ENCODE data around the gene RENBP.

Gene RENBP

DNA sequence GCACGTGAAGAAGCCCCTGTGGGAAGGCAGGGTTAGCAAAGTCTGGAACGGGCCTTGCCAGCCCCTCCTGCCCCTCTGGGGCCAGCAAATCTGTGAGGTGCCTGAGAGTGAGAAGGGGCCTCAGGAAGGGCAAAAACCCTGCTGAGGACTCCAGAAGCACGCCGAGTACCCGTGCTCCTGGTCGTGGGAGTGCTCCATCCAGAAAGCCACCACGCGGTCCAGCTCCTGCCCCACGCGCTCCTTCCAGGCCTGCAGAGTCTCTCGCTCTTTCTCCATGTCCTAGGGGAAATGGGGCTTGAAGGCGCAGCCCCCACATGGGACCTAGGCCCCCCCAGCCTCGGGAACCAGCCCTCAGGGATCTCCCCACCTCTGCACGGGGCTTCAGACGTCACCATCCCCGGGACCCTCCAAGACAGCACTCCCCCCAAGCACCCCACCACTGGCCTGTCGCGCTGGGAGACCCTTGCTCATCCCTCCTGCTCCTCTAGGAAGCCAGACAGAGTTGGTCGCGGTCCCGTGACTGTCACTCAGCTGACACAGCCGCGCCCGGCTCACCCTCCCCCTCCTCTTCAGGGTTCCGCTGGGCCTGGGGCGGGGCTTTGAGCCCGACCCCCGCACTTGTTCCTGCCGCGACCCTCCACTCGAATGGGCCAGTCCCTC lies at the start of gene RENBP:
Gene RENBP (minus strand): TSS at position 504 of the 660 bp plus-strand sequence. CDS start 33 bp downstream, at position 471.
- DNase-seq: peak; percentile 40 to 58

DNA sequence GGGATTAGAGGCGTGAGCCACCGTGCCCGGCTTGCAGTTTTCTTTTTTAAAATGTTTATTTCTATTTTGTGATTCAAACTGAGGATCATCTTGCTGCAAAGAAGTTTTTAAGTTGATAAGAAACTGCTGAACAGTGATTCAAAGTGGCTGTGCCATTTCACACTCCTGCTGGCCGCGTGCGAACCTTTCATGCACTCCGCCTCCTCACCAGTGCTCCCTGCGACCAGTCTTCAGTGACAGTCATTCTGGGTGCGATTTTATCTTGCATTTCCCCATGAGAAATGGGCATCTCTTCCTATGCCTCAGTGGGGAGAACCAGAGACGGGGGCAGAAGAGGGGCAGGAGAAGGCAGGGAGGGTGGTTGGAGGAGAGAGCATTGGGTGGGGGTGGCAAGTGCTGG lies 49.5 kb upstream of the RENBP start:
- no peak for DNase-seq

DNA sequence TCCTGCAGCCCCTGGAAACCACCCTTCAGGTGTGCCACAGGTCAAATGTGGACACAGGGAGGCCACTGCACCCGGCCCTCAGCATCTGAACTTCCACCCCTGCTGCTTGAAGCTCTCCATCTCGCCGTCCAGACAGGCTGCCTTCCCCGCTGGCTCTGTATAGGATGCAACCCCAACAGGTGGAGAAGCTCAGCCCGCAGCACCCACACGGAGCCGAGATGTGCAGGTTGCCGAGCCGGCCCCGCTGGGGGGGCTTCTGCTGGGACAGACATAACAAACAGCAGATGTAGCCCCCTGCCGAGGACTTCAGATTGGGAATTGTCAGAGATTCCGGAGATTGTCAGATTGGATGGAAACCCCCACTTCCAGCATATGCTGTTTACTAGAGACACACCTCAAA lies 48.6 kb upstream of the RENBP start:
- no peak for DNase-seq

DNA sequence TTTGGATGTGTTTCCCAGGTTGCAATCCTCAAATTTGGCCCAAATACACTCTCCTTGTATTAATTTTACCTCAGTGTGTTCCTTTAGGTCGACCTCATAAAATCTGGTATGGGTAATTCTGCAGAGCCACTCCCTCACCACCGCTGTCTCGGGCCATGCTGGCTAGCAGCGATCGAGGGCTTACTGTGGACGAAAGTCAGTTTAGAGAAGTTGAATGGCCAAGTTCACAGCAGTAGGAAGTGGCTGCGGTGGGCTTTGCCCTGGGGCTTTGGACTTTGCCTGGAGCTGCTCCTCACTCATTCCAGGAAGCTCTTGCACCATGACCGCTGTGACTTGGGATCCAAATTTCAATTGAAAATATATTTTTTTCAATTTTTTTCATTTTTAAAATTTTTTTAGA lies 47.7 kb upstream of the RENBP start:
- no peak for DNase-seq

DNA sequence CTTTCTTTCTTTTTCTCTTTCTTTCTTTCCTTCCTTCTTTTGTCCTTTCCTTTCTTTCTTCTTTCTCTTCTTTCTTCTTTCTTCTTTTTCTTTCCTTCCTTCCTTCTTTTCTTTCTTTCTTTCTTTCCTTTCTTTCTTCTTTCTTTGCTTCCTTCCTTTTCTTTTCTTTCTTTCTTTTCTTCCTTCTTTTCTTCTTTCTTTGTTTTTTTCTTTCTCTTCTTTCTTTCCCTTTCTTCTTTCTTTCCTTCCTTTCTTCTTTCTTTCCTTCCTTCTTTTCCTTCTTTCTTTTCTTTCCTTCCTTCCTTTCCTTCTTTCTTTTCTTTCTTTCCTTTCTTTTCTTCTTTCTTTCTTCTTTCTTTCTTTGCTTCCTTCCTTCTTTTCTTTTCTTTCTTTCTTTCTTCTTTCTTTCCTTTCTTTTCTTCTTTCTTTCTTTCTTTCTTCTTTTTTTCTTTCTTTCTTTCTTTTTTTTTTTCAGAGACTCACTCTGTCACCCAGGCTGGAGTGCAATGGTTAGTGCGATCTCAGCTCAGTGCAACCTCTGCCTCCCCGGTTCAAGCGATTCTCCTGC lies 46.7 kb upstream of the RENBP start:
- no peak for DNase-seq

DNA sequence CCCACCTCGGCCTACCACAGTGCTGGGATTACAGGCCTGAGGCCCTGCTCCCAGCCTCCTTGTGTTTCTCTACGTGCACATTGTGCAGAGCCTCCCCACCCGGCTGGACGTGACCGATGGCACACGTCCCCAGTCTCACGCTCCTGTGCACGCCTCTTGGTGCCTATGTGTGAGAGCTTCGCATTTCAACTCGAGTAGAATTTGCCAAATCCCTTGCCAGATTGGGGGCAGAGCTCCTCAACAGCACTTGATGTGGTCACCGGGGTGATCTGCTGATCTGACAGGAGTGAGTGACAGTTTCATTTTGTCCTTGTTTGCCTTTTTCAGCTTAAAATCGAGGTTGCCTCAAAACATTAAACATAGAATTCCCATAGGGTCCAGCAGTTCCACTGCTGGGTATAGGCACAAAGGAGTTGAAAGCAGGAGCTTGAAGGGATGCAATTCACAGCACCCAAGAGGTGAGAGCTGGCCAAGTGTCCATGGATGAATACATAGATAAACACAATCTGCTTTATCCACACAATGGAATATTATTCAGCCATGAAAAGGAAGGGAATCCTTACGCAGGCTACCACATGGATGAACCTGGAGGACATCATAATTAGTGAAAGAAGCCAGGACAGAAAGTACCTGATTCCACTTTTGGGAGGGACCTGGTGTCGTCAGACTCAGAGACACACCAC lies 45.7 kb upstream of the RENBP start:
- DNase-seq: no peak

DNA sequence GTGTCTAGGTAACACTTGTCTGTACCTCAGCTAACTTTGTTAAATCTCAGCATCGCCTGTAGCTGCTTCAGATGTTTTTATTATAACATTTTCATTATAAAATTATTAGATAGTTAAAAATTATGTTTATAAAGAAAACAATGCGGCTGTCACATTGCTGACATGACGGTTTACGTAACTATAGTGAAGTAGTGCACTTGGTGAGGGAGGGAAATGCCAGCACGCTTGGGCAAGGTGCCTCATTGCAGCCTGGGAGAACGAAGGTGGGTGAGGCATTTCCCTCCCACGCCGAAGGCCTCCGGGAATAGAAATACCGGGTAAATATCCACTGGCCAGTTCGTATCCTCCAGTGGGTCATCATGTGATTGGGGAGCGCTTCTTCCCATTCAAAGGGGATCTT lies 44.0 kb upstream of the RENBP start:
- no peak for DNase-seq

DNA sequence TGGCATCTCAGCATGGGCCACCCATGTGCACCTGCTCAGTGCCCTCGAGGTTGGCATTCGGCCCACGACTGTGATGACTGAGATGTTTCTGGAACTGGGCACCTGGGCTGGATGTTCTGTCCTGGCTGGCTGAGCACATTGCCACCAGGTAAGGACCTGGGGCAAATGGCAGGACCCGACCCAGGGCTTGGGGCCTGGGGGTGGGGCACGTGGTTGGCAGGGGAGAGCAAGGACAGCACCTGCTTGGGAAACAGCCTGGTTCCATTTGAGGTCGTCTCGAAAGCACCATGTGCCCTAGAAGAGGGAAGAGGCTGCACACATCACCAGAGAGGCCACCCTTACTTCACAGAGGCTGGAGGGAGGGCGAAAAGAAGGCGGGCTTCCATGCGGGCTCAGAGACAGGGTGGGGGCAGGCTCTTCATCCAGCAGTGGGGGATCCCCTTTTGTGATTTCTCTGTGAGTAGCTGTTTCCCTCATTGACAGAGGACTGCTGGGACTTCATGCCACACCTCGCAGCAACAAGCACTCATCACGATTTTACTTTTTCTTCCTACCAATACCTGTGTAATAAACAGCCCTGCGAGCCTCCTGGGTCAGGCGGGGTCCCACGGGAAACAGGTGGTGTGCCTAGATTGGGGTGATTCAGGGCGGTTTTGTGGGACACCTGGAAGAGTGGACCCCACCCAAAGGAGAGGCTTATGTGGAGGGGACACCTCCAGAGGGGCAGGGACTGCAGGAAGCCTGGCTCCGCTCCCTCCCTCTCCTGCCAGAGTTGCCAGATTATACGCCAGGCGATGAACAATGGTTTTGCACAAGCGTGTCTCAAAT lies 40.1 kb upstream of the RENBP start:
- peak; percentile 49 to 61 for DNase-seq

DNA sequence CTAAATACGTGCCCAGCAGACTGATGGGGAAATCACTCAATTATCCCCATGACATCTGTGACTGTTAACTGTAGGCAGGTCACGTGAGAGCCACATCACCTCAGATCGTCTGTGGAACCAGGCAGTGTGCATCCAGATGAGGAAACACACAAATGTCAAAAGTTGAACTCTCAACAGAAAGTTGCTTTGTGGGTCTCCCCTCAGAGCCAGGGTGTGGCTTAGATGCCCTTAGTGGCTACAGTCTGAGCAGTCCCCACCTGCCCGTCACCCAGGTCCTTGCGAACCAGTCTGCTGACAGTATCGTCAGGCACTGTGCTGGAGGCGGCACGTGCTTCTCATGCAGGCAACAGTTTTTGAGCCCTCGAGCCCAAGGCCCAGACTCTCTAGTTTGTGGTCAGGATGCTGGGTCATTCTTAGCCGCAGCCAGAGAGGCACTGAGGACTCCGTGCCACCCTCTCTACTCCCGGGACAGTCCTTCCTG lies 38.9 kb upstream of the RENBP start:
- DNase-seq: peak in 1 of 2 donors; percentile 54

DNA sequence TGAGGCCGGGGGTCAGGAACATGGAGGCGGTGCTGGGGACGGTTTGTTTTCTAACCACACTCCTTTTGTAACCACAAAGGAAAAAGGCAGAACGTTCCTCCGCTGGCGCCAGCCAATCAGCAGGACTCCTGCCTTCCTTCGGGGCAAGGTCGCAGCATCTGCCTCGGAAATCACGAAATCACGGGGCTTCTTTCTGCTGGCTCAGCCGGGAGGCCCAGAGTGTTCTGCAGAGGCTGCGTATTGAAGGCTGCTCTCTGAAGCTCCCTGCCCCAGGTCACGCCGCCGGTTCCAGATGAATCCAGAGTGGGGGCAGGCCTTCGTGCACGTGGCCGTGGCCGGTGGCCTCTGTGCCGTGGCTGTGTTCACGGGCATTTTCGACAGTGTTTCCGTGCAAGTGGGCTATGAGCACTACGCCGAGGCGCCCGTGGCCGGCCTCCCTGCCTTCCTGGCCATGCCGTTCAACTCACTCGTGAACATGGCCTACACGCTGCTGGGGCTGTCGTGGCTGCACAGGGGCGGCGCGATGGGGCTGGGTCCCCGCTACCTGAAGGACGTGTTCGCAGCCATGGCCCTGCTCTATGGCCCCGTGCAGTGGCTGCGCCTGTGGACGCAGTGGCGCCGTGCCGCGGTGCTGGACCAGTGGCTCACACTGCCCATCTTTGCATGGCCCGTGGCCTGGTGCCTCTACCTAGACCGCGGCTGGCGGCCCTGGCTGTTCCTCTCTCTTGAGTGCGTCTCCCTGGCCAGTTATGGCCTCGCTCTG lies 37.5 kb upstream of the RENBP start:
- DNase-seq: peak; percentile 72 to 77

DNA sequence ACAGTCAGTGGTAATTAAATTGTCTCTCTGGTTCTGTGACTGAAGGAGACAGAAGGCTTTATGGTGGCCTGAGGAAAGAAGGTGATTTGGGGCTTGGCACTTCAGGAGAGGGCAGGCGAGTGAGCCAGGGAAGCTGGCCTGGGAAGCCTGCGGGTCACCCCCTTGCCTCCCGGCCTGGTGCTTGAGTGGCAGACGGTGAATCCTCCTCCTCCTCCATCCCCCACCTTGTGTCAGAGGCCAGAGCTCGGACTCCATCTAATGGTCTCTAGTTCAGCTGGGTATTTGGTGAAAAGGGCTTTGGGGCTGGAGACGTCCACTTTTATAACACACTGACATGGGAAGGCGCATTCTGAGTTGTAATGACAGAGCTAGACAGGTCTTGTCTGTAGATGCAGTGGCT lies 36.8 kb upstream of the RENBP start:
- no peak for DNase-seq

DNA sequence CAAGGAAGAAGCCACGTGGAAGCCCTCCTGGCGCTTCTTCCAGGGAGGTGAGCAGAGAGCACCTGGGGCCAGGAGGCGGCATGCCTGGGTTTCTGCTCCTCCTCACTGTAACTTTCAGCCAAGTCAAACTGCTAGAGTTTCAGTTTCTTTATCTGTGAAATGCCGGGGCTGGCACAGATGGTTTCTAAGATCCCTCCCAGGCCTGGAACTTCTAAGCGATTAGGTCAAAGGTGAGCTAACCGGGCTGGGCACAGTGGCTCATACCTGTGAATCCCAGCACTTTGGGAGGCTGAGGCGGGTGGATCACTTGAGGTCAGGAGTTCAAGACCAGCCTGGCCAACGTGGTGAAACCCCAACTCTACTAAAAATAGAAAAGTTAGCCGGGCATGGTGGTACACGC lies 36.0 kb upstream of the RENBP start:
- peak in 1 of 2 donors; percentile 47 for DNase-seq

DNA sequence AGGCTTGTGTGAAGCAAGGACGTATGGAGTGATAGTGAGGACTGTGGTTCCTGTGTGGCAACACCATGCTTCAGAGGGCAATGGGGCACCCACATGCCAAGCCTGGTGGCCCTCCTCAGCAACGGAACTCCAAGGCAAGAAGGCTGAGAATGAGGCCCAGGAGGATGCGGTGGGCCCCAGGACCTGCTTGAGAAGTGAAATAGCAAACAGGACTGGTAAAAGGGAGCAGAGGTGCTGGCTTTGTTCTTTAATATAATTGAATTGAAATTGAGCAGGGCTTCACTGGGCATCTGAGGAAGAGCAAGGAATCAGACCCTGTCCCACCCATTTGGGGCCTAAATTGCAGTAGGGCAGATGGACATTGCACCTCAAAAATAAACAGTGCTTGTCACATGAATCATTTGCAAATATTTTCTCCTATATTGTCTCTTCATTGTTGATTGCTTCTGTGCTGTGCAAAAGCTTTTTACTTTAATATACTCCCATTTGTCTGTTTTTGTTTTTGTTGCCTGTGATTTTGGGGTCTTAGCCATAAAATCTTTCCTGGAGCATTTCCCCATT lies 30.4 kb upstream of the RENBP start:
- no peak for DNase-seq

DNA sequence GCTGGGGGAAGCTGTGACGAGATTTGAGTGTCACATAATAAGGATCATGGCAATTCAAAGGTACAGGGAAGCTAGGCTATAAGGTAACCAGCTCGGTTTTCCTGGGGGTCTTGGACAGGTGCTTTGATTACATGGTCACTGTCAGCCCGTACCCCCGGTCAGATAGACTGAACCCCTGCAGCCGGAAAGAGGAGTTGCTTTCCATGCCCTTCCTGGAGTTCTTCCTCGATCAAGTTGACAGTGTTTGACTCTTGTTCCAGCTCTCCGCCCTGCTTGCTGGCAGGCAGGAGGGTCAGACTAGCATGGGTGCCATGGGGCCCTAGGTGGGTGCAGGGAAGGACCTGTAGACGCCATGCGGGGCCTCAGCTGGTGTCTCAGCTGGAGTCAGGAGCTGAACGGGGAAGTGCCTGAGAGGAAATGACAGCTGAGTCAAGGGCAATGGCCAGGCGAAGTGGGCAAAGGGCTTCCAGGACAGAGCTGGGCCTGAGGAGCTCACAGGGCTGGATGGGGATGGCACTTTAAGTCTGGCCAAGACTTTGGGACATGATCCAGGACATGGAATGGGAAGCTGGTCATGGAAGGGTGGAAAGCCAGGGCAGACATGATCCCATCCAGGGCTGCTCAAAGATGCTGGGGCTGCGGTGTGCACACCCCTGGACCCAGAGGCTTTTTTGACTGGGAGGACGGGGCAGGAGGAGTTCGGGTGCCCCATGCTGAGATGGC lies 29.7 kb upstream of the RENBP start:
- DNase-seq: no peak

DNA sequence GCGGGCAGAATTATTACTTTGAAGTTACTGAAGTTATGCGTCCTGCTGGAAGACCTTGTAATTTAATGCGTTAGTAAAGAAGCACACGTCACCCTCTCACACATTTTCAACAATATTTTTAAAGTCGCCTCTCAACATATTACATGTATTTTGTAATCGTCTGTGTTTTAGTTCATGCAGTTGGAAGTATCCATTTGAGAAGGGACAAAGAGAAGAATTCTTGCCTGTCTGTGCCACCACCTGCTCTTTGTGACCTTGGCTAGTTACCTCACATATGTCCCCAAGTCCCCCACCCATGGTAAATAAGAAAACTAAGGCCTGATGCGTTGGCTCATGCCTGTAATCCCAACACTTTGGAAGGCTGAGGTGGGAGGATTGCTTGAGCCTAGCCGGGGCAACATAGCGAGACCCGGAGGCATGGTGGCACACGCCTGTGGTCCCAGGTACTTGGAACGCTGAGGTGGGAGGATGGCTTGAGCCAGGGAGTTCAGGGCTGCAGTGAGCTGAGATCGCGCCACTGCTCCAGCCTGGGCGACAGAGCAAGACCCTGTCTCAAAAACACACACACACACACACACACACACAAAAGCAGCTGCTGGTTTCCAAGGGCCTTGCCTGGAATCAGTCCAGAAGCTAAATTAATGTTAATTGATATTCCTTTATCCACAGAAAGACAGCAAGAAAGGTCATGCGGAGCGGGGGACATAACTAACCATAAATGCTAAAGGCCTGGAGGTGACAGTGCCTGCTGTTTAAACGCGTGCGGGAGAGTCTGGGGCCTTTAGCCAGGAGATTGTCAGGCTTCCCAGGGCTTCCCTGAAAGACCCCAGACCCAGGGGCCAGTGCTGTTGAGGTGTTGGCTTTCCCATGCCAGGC lies 28.9 kb upstream of the RENBP start:
- no peak for DNase-seq

DNA sequence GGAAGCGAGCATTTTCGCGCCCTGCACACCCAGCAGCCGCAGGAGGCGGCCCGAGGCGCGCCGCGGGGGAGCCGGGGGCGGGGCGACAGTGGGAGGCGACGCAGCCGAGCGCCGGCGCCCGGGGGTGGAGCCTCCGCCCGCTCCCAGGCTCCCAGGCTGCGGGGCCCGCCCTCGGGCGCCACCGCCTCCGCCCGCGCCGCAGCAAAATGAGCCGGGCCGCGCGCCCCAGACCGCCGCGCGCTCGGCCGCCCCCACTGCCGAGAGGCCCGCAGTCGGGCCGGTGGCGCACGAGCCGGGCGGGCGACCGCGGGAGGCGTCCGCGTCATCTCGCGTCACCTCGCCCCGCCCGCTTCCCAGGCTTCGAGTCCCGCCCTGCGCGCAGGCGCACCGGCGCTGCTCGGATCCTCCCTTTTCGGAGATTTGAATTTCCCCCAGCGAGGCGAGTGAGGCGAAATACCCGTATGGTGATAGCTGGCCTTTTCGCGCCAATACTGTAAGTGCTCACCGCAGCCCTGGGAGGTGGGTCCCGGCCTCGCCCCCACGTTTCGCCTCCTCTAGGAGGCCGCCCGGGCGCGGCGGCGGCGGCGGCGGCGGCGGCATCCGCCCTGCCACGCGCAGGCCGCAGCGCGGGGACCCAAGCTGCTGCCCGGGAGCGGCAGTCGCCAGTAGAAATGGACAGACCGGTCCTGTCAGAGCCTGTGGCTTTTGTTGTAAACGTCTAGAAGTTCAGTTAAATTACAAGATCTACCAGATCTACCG lies 28.1 kb upstream of the RENBP start, which contains the start of gene TMEM187:
Gene TMEM187 (plus strand): TSS at position 387 of the 759 bp plus-strand sequence. CDS start 9,309 bp downstream, outside the sequence.
- DNase-seq: peak; percentile 91

DNA sequence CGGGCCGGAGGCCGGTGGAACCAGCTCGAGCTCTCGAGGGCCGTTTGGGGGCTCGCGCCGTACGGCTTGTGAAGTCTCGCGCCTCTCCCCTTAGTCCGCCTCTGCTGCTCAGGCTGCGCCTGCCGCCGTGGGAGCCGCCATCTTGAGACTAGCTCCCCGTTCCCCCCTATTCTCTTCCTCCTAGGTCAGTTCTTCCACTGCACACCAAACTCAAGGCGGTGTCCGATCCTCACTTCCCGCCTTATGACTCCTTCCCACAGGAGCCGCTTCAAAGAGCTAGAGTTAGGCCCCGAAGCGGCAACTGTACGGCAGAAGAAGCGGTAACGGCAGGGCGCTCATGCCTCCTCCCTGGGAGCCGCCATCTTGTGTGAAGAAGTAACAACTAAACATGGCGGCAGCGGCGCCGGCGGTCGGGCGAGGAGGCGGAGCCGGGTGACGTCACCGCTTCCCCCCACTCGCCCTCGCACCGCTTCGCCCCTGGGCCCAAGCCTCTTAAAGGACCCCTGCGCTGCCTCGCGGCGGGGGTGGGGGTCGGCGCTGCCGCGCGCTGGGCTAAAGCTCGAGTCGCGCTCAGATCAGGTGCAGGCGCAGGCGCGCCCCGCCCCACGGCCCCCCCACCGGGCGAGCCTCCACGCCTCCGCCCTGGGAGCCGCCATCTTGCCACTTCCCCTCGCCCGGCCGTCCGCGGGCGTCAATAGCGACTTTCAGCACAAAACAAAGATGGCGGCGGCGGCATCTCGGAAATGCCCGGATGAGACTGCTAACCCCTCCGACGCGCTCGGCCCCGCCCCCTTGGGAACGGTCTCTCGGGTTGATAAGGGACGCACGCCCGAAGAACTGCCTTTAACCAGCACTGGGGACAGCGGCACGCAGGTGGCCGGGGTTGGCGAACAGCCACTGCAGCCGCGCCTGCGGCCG lies 27.3 kb upstream of the RENBP start, which contains the start of gene HCFC1:
Gene HCFC1 (minus strand): TSS at position 369 of the 918 bp plus-strand sequence. CDS start 978 bp downstream, outside the sequence.
- DNase-seq: peak; percentile 94 to 95

DNA sequence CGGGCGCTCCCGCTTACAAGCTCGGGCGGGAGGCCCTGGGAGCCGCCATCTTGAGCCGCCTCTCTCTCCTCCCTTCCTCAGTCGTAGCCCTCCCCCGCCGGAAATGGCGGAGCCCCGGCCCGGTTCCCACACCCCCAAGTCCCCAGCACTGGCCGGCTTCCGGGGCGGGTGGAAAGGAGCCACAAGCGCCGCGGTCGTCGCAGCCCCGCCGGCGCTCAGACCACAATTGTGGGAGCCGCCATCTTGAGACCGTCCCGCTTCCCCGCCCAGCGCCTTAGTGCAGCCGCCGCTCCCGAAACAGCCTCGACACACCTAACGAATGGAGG lies 26.6 kb upstream of the RENBP start:
- DNase-seq: peak; percentile 90 to 93
